Islet precursor cell (in vitro differentiated cells): ENCODE data around the gene PPP1CB.
"Not testable (repeated sequence)": the region's sequence is repeated elsewhere in the genome, so short reads cannot be mapped to it uniquely, and the experiment has no call there.

Experiments
- DNase-seq: peaks from one replicate; pipeline ENCODE4 v3.0.0-alpha.2; 2018

The PPP1CB gene

DNA sequence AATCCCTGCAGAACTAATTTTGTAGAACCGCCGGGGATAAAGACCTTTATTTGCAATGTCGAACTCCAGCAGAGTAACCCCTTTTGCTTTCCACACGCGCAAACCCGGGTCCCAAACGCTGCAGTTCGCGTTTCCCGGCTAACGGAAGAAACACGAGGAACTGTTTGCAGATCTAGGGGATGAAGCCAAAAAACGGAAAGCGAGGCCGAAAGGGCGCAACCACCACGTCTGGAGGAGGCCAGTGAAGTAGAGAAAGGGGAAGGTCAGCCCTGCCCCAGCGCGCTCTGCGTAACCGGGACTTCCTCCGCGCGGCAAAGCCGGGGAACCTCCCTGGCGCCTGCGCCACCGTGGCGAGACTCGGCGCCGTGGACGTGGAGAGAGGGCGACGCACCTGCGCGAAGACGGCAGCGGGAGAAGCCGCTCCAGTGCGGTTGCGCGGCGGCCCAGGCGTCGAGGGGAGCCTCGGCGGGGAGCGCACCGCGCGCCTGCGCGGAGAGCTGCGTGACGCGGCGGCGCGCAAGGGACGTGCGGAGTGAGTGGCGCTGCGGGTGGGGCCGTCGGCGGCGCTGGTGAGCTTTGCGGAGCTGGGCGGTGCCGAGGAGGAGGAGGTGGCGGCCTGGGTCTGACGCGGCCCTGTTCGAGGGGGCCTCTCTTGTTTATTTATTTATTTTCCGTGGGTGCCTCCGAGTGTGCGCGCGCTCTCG is at the start of gene PPP1CB:
TSS of gene PPP1CB (plus strand) at position 579 of the 704 bp plus-strand sequence. CDS start 295 bp downstream, outside the sequence.
- DNase-seq, result peak; percentile 98

DNA sequence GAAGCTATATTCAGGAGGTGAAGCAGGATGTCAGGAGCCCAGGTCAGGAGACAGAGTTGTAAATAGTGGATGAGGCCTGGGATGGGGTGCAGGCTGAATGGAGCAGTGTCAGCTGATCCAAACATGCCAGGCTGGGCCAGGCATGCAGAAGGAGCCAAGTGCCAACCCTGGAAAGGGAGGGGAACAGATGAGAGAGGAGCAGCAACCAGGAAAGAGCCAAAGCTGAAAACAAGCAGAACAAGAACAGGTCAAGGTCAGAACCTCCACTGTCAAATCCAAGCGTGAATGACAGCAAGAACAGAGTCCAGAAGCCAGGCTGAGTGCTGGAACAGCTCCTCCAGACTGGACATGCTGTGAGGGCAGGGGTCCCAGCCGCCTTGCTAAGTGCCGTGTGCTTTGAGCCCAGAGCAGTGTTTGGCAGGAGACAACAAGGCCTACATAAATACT is 49.2 kb upstream of the PPP1CB start:
- DNase-seq, result no peak

DNA sequence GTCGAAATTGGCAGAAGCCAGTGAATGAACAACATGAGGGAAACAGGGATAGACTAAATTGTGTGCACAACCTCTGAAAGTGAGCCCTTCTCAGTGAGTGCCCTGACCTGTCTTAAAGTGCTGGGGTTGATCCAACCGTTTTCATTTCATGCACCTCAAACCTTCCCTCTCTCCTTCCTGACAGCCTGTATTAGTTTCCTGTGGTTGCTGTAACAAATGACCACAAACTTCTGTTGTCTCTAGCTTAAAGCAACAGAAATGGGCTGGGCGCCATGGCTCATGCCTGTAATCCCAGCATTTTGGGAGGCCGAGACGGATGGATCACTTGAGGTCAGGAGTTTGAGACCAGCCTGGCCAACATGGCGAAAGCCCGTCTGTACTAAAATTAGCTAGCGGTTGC is 48.8 kb upstream of the PPP1CB start:
- no peak for DNase-seq

DNA sequence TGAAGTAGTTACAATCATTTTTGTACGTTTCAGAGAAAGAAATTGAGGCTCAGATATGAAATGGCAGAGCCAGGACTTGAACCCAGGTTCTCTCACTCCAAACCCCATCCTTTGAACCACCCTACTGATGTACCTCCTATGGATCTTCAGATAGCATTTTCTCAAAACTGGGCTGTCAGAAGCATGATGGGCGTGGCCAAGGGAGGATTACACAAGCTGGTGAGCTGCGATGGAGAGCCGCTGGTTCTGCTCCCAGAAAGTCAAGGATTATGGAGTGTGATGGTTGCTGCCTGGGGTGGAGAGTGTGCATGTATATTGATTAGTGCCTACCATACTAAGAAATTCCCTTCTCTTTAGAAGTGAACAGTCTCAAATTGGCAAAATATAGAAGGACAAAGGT is 47.0 kb upstream of the PPP1CB start:
- DNase-seq, result no peak

DNA sequence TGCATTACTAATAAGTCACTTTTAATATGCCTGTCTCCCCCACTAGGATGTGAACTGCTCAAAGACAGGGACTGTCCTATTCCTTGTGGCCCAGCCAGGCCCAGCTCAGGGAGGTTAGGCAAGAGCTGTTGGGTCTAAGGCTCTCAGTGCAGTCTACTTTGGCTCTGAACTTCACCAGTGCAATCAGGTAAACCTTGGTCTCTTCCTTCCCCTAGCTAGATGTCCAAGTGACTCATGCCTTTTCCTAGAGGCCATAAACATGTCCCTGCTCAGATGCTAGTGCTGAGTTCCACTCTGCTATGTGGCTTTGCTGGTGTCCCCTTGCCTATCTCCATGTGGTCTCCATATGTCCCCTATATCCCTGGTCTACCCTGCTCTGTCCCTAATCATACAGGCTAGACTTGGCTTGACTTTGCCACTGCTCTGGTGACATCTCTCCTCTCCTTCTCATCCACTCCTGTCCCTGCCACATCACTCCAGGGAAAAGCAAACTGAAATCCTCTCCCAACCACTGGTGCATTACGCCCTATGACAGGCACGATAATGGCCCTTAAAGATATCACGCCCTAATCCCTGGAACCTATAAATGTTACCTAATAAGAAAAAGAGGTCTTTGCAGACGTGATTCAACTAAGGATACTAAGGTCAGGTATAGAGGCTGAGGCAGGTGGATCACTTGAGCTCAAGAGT is 45.7 kb upstream of the PPP1CB start:
- DNase-seq, result no peak

DNA sequence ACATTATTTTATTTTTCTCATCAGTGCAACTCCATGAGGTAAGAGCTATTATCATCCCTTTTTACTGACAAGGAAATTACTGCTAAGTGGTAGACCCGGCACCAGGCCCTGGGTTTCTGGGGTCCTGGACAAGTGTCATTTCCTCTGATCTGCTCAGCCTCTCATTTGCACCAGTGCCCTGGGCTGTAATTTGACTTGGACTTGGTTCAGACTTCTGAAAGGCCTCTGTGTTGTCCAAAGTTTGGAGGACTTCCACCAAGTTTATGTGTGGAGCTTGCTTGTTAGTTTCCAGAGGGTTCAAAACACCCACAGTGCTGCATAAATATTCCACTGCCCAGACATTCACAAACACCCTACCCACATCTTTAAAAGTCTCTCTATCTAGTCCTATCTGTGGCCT is 44.0 kb upstream of the PPP1CB start:
- no peak for DNase-seq

DNA sequence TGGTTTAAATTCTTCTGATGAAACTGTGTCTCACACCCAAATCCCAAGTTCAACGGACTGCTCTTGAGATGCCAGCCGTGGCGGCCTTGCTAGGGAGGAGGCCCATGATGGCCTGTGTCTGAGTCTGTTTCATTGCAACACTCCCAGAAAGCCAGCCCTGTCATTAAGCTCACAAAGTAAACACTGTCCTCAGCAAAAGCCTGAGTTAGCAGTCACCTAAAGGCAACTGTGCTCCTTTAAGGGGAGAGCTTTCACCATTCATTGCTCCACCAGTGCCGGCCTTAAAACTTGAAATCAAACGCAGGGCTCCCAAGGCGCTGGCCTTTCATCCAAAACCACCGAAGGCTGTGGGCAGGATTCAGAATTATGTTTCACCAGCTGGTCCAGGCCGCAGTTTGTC is 42.5 kb upstream of the PPP1CB start:
- peak; percentile 73 for DNase-seq

DNA sequence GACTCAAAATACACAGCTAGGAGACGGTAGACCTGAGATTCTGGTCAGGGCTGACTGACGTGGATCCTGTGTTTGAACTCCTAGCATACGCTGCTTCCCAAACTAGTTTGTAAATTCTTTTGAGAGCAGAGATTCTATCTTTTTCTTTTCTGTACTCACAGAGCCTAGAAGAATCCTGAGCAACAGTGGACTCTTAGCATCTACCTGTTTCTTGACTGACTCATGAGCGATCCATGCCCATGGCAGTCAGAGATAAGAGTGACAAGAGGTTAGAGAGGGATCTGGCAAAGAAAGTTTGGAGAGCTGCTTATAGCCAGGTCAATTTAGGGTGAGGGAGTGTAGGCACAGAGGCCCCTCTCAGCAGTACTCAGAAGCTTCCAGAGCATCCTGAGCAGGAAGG is 41.1 kb upstream of the PPP1CB start:
- DNase-seq, result peak; percentile 75

DNA sequence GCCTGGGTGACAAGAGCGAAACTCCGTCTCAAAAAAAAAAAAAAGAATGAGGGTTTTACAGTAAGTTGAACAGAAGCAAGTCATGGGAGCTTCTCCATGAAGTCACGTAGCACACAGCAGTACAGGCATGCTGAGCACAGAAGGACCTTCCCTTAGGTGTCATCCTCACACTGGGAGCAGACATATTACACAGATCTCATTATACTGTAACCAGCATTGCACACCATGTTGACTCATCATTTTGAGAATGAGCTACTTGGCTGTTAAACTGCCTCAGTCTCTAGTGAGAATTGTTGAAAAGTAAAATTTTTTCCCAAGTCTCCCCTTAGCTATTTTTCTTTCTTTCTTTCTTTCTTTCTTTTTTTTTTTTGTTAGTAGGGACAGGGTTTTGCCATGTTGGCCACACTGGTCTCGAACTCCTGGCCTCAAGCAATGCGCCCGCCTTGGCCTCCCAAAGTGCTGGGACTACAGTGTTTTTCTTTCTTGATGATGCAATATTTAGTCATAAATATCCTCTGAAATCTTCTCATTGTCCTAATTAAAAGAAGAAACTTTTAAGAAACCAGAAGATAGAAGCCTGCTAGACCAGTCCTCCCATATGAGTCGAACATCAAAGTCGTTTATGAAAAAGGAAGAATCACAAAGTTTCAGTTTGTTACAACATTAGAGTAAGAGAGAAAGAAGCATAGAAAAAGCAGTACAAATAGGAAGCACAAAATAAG is 37.9 kb upstream of the PPP1CB start:
- peak; percentile 17 for DNase-seq

DNA sequence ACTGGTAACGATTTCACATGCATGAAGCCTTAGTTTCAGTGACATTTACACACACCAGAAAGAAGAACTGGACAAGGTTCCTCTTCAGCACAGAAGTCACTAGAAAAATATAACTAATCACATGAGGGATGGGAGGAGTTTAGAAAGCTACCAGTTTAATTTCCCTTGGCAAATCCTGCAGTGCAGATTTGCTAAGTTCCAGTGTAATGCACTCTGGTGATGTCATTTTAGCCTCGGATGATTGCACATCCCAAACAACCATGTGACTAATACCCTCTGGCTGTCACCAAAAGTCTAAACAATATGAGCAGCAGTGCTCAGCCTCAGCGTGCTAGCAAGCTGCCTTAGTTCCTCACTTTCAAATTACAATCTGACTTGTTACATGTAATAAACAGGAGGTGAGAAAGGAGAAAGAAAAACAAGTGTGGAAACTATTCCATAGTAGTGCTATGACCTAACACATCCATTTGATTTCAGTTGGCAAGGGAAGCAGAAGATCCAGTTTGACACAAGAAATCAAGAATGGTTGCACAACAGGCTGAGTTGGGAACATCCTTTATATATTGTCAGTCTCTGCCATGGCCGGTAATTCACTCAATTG is 35.3 kb upstream of the PPP1CB start:
- peak; percentile 70 for DNase-seq

DNA sequence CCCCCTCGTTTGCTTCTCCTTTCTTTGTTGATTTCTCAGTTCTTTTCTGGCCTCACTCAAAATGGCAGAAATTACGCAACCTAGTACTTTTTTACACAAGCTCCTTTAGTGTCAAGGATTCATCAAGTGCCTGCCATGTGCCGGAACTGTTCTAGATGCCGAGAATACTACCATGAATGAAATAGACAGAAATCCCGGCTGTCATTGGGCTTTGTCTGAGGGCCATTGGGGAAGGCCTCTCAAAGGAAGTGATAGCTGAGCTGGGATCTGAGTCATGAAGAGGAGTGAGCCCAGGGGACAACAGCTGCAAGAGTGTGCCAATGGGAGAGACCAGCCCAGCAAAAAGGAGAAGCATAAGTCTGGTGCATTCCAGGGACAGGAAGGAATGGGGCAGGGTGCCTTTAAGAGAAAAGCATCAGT is 34.3 kb upstream of the PPP1CB start:
- DNase-seq, result peak; percentile 78

DNA sequence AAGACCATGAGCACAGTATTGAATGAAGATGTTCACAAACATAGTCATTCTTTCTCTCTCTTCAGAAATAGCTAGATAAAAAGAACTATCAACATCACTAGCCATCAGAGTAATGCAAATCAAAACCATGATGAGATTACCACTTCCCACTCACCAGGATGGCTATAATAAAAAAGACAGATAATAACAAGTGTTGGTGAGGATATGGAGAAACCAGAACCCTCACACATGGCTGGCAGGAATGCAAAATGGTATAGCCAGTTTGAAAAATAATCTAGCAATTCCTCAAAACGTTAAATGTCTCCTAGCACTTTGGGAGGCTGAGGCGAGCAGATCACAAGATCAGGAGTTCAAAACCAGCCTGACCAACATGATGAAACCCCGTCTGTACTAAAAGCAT is 31.3 kb upstream of the PPP1CB start:
- DNase-seq, result no peak

DNA sequence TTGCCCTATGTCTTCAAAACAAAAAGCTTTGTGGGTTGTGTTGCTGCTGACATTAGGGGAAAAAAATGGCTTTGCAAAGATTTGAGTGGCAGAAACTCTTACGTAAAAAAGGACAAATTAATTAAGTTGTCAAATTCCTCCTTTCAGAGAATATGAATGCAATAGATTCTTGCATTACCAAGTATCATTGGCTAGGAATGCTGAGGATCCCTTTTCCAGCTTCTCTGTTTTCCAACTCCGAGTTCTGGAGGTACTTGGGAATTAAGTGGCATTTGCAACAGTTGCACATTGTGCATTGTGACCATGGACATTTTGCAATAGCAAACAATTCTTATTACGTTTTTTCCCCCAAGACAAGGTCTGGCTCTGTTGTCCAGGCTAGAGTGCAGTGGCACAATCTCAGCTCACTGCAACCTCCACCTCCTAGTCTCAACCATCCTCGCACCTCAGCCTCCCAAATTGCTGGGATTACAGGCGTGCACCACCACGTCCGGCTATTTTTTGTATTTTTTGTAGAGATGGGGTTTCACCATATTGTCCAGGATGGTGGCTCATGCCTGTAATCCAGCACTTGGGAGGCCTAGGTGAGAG is 29.9 kb upstream of the PPP1CB start:
- no peak for DNase-seq

DNA sequence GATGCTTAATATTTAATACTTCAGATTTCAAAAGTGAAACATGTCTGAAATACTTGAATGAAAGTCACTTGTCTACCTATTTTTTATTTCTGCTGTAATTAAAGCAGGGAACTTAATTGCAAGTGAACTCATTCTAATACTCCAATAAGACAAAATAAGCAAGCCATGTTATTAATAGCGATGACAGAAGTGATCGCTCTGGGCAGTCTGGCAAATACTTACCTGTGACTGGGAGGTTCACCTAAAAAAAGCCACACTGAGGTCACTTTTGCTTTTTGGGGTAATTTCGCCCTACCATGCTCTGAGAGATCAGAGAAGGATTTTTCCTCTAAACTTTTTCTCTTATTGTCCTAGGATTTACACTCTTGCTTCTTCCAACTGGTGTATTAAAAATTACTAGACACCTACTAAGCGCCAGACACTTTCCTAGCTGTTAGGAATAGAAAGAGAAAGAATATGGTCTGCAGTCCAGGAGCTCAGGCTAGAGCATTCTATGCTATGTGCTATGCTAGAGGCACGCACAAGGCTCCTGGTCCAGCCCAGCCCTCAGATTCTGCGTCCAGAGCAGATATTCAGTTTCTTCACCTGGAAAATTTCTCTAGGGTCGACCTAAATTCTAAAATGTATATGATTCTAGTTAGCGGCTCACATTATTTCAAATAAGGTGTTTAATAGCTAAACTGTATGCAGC is 26.5 kb upstream of the PPP1CB start:
- DNase-seq, result no peak

DNA sequence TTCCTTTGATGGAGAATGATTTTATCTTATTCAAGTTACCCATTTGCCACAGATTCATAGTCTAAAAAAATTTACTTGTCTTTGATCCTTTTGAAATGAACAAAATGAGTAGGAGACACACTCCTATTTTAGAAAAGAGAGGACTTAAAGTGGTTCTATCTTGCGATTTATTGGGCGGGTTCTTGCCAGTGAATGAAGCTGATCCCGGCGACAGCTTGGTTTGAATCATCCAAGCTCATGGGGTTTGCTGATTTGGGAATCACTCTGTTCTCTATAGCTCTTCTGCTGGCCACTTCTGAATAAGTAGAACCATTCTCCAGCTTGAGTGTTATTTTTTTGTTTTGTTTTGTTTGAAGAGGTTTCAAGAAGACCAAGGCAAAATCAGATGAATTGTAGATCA is 25.5 kb upstream of the PPP1CB start:
- DNase-seq, result no peak

DNA sequence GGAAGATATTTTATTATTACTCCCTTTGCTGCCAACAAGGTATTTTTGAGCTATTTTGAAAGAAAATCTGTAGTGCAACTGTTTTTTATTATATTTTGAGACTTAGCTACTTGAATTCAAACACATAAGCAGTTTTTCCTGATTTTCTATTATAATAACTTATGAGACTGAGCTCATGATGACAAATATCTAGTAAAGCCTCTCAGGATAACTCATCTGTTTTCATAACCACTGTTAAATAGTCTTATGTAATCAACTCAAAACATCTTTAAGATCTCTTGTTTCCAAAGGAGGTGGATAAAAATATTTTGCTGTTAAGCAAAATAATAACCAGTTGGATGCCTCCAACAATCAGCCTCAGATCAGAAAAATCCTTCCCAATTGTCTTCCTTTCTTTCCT is 21.9 kb upstream of the PPP1CB start:
- no peak for DNase-seq

DNA sequence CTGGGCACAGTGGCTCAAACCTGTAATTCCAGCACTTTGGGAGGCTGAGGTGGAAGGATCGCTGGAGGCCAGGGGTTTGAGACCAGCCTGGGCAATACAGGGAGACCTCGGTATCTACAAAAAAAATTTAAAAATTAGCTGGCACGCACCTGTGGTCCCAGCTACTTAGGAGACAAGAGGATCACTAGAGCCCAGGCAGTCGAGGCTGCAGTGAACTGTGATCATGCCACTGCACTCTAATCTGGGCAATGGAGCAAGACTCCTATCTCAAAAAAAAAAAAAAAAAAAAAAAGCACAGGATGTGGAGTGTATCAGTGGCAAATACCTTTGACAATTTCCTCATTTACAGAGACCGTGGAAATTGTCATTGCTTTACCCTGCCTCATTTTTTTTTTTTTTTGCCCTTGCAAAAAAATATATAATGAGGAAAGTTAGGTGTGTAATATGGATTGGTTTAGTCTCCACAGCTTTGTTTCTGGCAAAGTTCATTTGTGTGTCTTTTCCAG is 20.9 kb upstream of the PPP1CB start:
- no peak for DNase-seq

DNA sequence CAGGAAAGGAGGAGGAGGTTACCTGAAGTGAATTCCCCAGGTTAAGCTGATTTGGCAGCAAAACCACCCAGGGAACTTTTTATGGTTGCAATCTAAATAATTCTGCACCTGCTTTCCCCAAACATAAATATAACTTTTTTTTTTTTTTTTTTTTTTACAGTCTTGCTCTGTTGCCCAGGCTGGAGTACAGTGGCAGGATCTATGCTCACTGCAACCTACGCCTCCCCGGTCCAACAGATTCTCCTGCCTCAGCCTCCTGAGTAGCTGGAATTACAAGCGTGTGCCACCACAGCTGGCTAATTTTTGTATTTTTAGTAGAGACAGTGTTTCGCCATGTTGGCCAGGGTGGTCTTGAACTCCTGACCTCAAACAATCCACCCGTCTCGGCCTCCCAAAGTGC is 16.1 kb upstream of the PPP1CB start:
- DNase-seq, result no peak

DNA sequence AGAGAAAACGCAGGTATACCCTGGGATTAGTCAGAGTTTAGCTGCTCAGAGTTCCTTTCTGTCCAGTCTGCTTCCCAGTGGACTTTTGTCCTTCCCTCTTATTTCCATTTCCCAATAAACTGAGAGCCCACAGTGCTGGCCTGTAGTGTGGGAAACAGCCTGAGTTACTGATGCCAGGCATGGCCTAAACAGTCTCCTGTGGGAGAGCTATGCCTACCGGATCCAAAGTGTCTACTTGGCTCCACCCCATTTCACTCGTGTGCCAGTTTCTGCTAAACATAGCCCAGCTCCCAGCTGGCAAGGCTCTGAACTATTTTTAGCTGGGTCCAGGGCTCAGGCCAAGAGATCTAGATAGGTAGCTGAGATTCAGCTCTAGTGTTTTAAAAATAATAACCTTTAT is 15.6 kb upstream of the PPP1CB start:
- DNase-seq, result no peak

DNA sequence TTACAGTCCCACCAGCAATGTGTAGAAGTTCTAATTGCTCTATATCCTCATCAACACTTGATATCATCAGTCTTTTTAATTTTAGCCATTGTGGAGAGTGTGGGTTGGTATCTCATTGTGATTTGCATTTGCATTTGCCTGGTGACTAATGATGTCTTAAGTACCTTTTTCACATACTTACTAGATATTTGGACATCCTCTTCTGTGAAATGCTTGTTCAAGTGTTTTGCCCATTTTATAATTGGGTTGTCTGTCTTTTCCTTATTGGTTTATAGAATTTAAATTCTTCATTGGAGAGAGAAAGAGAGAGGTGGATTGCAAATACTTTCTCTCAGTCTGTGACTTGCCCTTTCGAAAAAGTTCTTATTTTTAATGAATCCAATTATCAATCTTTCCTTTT is 14.0 kb upstream of the PPP1CB start:
- DNase-seq, result no peak

DNA sequence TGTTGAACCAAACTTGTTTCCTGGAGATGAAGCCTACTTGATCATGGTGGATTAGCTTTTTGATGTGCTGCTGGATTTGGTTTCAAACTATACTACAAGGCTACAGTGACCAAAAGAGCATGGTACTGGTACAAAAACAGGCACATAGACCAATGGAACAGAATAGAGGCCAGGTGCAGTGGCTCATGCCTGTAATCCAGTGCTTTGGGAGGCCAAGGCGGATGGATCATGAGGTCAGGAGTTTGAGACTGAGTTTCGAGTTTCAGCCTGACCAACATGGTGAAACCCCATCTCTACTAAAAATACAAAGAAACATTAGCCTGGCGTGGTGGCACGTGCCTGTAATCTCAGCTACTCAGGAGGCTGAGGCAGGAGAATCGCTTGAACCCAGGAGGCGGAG is 9.0 kb upstream of the PPP1CB start:
- DNase-seq, result not testable (repeated sequence)

DNA sequence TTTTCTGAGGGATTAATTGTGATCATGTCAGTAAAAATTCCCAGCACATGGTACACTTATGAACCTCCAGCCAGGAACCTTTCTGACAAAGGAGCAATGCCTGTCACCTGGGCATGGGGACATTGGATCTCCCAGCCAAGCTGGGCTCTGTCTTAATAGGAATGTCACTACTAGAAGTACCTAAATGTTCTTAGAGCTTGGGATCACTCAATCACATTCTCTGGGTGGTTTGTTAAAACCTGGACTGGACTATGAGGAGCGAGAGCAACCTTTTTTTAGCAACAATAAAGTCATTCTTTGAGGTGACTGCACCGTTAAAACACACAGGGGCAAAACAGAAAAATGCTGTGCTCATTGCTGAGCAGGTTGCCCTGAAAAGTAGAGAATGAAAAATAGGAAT is 6.4 kb upstream of the PPP1CB start:
- no peak for DNase-seq
